ENCODE data around the gene TUBGCP3.

GRCh38 chr13:112574416-112574815, 13.5 kb downstream of the TUBGCP3 start:
- TF ChIP-seq POLR2A (IDR thresholded peaks at IDR 0.05) (no peak), CTCF (IDR thresholded peaks at IDR 0.05) (no peak)
